Measurements from ENCODE around the gene CXorf65. TPM values are rescaled to one million over a fixed set of nuclear protein-coding genes. Genes with fewer than 3 reads are reported as not detected.

CXorf65 gene
- polyA plus RNA-seq, 3 donors, result 0.19 TPM; not detected in 2

DNA sequence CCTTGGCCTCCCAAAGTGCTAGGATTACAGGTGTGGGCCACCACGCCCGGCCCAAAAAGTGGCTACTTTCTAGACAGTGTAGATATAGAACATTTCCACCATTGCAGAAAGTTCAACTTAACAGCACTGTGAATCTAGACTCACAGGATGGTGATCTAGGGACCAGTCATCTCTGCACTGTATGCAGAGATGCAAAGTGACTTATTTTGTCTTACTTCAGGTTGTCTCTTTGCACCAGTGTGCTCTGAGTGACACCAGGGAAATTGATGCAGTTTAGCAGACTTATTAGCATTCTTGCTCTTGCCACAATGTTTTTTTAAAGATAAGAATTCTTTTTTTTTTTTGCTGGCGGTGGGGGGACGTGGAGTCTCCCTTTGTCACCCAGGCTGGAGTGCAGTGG lies 23.7 kb downstream of the CXorf65 start:
- no peak overlapping the region for H3K27ac ChIP-seq (ENCODE audit: low read depth, low read length)
- 76 to 84% (median 77%) methylated on average over 3 to 4 of the region's 4 CpGs for WGBS, 3 donors

DNA sequence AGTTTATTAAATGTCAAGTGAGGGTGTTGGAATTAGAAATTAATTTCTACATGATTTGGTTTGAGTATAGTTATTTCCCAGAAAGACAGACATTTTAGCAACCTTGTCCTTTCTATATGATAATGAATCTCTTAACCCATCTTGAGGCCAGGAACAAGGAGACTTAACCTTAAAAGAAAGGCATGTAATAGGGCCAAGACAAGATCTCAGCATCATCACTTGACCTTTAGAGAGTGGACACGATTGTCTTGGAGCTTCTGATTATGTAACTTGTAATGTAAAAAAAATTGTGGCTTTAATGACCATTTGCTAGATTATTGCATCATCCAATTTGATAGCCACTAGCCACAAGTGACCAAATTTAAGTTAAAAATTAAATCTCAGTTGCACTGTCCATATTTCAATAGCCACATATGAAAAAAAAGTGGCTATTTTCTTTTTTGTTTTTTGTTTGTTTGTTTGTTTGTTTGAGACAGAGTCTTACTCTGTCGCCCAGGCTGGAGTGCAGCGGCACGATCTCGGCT lies 24.4 kb downstream of the CXorf65 start:
- no peak overlapping the region for H3K27ac ChIP-seq (ENCODE audit: low read depth, low read length)
- WGBS, 3 donors, result 75 to 83% (median 76%) methylated on average over 5 of the region's 5 CpGs

DNA sequence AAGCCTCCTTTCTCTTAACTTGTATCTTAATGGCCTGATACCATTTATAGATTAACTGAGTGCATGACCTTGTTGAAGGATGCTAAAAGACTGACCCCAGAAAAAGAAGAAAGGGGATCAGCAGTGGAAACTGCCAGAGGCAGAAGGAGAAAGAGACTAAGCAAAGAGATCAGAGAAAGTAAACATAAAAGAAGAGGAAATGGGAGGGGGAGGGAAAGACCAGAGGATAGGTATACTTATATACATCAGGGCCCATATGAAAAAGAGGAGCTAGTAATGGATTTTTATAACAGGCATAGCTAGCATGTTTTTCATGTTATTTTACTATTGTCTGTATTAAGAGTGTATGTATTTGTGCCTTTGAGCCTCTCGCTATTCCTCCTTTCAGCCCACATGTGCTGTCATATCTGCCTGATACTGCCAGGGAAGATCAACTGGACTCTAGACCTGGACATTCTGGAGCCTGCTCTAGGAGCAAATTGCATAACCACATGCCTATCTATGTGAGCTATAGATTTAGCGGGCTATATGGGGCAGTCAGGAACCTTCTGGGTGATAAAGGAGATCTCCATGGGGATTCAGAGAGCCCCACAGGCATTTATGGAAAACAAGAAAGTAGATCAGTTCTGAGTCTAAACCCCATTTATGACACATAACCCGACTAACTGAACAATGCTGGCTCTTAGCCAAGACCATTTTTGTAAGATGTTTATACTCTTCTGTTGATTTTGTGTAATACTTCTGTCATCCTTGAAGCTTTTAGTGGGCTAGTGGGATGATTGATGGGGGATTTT lies 25.0 kb downstream of the CXorf65 start:
- H3K27ac ChIP-seq (ENCODE audit: low read depth, low read length), result no peak overlapping the region
- WGBS, 3 donors, result 42 to 53% (median 48%) methylated on average over 3 of the region's 3 CpGs

DNA sequence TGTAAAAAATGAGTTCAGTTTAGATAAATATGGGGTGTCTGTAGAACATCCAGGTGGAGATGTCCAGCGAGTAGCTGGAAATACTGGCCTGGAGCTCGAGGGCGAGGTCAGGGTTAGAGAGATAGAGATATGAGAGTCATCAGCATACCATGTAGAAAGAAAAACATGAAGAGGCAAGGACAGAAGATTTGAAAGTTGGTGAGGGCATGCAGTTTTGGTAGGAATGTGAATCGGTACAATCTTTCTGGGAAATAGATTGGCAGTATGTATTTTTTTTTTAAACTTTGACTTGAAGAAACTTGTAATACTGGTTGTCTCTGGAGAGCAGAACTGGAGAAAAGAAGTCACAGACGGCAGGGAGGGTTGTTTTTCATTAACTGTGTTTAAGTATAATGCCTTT lies 36.0 kb downstream of the CXorf65 start:
- 66 to 78% (median 69%) methylated on average over 5 of the region's 5 CpGs for WGBS, 3 donors
- no peak overlapping the region for H3K27ac ChIP-seq (ENCODE audit: low read depth, low read length)

DNA sequence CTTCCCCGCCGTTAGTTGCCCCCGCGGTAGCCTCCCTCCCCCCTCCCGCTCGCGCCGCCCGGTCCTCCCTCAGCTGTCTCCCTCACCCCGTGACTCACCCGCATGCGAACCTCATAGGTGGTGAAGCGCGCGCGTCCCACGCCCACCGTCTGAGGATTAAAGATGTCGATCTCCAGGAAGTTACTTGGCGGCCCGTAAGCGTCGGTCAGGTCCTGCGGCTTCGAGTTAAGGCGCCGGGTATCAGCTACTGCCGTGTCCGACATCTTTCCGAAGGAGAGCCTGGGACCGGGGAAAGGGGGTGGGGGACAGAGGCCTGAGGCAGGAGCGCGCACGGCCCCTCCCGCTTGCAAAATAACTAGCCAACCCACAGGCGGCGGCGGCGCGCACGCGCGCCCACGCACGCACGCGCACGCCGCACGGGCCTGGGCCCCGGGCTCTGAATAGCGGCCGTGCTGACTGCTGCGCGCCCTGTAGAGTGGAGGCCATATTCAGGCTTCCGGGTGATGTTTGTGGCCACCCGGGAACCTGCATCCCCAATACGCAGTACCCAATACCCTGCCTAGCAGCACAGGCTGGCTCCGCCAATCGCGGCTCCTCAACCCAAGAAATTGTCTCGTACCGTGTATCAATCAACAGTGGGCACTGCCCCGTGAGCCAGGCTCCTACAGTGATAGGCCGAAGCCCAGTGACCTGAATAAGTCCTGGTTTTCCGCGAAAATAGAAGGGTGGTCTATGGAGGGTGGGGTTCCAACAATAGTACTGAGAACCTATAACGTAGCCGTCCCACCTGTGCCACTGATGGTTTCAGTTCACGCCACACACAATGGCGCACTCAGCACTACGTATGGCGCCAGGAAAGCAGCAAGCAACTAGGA lies 38.3 kb downstream of the CXorf65 start, which contains the start of gene SNX12:
Gene SNX12 (minus strand): TSS at position 291 of the 875 bp plus-strand sequence. CDS start 28 bp downstream, at position 263.
- WGBS, 3 donors, result 0 to 30% (median 1%) methylated on average over 61 to 73 of the region's 73 CpGs
- H3K27ac ChIP-seq (ENCODE audit: low read depth, low read length), result no peak within 1 kb of the TSS

DNA sequence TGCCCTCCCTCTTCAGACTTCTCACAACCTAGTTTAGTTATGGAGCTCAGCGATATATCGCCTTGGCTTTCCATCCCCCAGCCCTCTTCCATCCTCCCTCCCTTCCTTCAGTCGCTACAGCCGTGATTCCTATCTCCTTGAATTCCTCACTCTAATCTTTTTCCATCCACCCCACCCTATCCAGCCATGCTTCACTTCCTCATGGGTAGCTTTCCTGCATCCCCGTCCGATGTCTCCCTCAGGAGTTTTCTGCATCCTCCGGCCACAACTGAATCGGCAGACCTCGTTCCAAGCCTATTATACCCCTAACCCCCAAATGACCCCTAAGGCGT lies 38.9 kb downstream of the CXorf65 start:
- no peak overlapping the region for H3K27ac ChIP-seq (ENCODE audit: low read depth, low read length)
- WGBS, 3 donors, result 0 to 37% (median 1%) methylated on average over 10 of the region's 10 CpGs

DNA sequence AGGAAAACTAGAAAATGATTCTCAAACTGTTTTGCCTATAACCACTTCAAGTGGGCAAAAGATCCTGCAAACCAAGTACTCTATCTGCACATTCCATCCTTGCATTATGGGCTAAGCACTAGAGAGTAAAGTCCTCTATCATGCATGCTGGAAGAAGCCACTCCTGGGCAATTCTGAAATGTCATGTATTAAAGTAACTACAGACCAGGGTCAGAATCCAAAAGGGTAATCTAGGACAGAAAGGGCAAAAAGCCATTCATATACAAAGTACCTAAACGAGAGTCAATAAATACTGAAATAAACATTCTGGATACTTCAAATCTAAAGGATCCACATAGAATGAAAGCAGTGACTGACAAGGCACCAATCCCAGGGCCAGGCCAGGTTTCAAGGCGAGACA lies 39.5 kb downstream of the CXorf65 start:
- no peak overlapping the region for H3K27ac ChIP-seq (ENCODE audit: low read depth, low read length)
- 7 to 36% (median 21%) methylated on average over 2 of the region's 2 CpGs for WGBS, 3 donors

DNA sequence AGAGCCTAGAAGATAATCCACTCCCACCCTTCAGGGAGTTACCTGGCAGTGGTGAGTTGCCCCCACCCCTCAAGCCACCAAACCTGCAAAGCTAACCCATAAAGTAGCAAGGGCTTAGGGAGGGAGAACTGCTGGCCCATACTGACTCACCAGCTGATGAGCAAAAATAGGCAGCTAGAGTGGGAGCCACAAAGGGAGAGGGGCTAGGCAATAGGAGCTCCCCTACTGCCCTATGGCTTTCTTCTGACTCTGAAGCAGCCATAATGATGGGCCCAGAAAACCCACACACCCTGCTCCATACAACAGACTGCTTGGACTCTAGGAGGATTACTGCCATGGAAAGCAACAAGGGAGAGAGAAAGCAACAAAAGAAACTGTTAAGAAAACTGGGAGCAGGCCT lies 46.4 kb downstream of the CXorf65 start:
- no peak overlapping the region for H3K27ac ChIP-seq (ENCODE audit: low read depth, low read length)

DNA sequence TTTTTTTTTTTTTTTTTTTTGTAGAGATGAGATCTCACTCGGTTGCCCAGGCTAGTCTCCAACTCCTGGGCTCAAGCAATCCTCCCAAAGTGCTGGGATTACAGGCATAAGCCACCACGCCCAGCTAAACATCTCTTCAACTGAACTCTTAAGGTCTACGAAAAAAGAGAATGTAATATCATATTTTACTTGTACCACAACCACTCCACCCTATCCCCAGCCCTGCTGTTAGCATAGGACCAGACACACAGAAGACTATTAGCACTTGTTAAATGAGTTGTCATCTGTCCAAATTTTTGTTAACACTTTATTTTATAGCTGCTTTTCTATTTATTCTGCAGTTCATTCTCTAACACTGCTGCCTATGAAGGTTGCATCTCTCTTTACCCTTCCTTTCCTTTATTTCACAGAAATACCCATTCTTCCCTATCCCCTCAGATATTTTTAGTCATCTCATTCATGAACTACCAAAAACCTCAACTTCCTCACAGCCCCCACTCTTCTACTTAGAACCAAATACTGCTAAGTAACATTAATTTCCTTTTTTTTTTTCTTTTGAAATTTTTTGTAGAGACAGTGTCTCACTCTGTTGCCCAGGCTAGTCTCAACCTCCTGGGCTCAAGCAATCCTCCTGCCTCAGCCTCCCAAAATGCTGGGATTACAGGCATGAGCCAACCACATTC lies 48.6 kb downstream of the CXorf65 start:
- 50 to 100% (median 71%) methylated on average over 3 of the region's 3 CpGs for WGBS, 3 donors
- H3K27ac ChIP-seq (ENCODE audit: low read depth, low read length), result no peak overlapping the region

DNA sequence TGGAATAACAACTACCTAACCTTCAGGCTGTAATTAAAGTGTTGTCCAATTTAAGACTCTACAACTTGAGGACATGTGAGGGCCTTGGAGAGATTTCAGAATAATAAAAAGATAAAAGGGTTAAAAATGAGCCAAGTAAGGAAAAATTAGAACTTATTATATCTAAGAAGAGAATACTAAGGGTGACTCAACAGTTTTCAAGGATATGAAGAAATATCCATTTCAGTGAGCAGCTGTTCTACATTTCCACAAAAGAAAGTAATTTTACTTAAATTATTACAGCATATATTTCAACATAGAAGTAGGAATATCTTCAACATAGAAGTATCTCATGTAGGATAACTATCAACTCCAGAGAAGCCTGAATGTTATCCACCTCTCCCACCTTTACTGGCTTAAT lies 49.7 kb downstream of the CXorf65 start:
- H3K27ac ChIP-seq (ENCODE audit: low read depth, low read length), result no peak overlapping the region

Other genes starting within 250 kb of the CXorf65 start
- gene TEX11, start 198.0 kb downstream of the CXorf65 start, polyA plus RNA-seq, result under 1 TPM in 2 of 3 donors, not detected in 1; 0.03 to 0.83 TPM
- gene SLC7A3, start 175.6 kb downstream of the CXorf65 start, polyA plus RNA-seq, result not detected
- gene SNX12, start 38.4 kb downstream of the CXorf65 start, polyA plus RNA-seq, result 10 to 100 TPM; 15.1 to 53.5 (median 23.3) TPM
- gene FOXO4, start 10.9 kb downstream of the CXorf65 start, polyA plus RNA-seq, result 10 to 100 TPM in 2 of 3 donors, 1 to 10 TPM in 1; 9.1 to 26.1 (median 11.4) TPM
- 10 to 100 TPM in 2 of 3 donors, 1 to 10 TPM in 1; 2.9 to 15.4 (median 10.8) TPM for gene IL2RG, start 4.8 kb upstream of the CXorf65 start, polyA plus RNA-seq
- gene MED12, start 11.9 kb upstream of the CXorf65 start, polyA plus RNA-seq, result 10 to 100 TPM in 2 of 3 donors, 1 to 10 TPM in 1; 8.7 to 13.4 (median 12.9) TPM
- under 1 TPM; 0.15 to 0.67 (median 0.49) TPM for gene NLGN3, start 38.1 kb upstream of the CXorf65 start, polyA plus RNA-seq
- 100 to 1,000 TPM in 1 of 3 donors, 1 to 10 TPM in 2; 1.0 to 102 (median 1.8) TPM for gene GJB1, start 116.5 kb upstream of the CXorf65 start, polyA plus RNA-seq
- 1 to 10 TPM; 4.6 to 6.4 (median 6.3) TPM for gene ZMYM3, start 147.4 kb upstream of the CXorf65 start, polyA plus RNA-seq
- gene NONO, start 176.9 kb upstream of the CXorf65 start, polyA plus RNA-seq, result 100 to 1,000 TPM; 121 to 143 (median 133) TPM
- 1 to 10 TPM in 1 of 3 donors, under 1 TPM in 2; 0.32 to 1.5 (median 0.58) TPM for gene ITGB1BP2, start 195.0 kb upstream of the CXorf65 start, polyA plus RNA-seq